OCI-LY3 (cell line): ENCODE measurements around the gene KATNB1.

Source experiments
- H2AFZ ChIP-seq: fragments of 200-600, 300-600 bp; shearing (Covaris generic); 2 replicates; pipeline ENCODE4 v1.6.0; 2014; ENCODE audit warnings: antibody characterized with exemption, low read depth, low read length
- H3K27ac ChIP-seq: fragments of 200-600, 300-600 bp; sonication (generic); 2 replicates; pipeline ENCODE4 v1.5.1; 2014; ENCODE audit warnings: mild to moderate bottlenecking, low read length, moderate library complexity, mixed read lengths
- H3K27me3 ChIP-seq: fragments of 200-600, 300-600 bp; sonication (generic); 2 replicates; pipeline ENCODE4 v1.6.1; 2014; ENCODE audit warnings: low read depth, low read length, mixed read lengths
- H3K36me3 ChIP-seq: fragments of 200-600, 300-600 bp; sonication (generic); replicated peaks from 2 replicates; pipeline ENCODE3; 2014; ENCODE audit warnings: low read depth, low read length, mixed read lengths
- H3K4me1 ChIP-seq: fragments of 300-600, 200-600 bp; sonication (generic); 2 replicates; pipeline ENCODE4 v1.6.1; 2014; ENCODE audit warnings: low read length, mixed read lengths
- H3K4me2 ChIP-seq: fragments of 200-600, 300-600 bp; sonication (generic); 2 replicates; pipeline ENCODE4 v1.6.1; 2014; ENCODE audit warnings: low read length, mixed read lengths
- H3K4me3 ChIP-seq: fragments of 300-600, 200-600 bp; sonication (generic); 2 replicates; pipeline ENCODE4 v1.5.1; 2014; ENCODE audit warnings: antibody characterized with exemption, mild to moderate bottlenecking, low read length, moderate library complexity
- H3K79me2 ChIP-seq: fragments of 300-600, 200-600 bp; shearing (Covaris generic); 2 replicates; pipeline ENCODE4 v1.6.1; 2014; ENCODE audit warnings: mild to moderate bottlenecking, low read length, mixed read lengths
- H3K9ac ChIP-seq: fragments of 300-600, 200-600 bp; shearing (Covaris generic); 2 replicates; pipeline ENCODE4 v1.6.0; 2014; ENCODE audit warnings: mild to moderate bottlenecking, low read length, moderate library complexity
- H3K9me3 ChIP-seq: fragments of 200-600, 300-600 bp; shearing (Covaris generic); 2 replicates; pipeline ENCODE4 v1.6.1; 2014; ENCODE audit warnings: low read length, mixed read lengths; ENCODE audit not compliant: insufficient read depth
- H4K20me1 ChIP-seq: fragments of 200-600, 300-600 bp; sonication (generic); 2 replicates; pipeline ENCODE4 v1.6.1; 2016; ENCODE audit warnings: low read length, mixed read lengths; ENCODE audit not compliant: insufficient read depth
- EZH2phosphoT487 ChIP-seq: fragments of 200-600 bp; shearing (Covaris generic); IDR thresholded peaks from 2 replicates; pipeline ENCODE4 v1.6.1; 2018; ENCODE audit warnings: antibody characterized with exemption, mixed run types, low read depth
- TF ChIP-seq, protein P1 (sequence below): fragments of 200-600, 300-600 bp; sonication (generic); IDR thresholded peaks from 2 replicates; pipeline ENCODE4 v1.5.1; 2014; ENCODE audit warnings: antibody characterized with exemption, low read length, low read depth

Gene KATNB1

GRCh38 chr16:57786632-57787518 is 51.3 kb downstream of the KATNB1 start:
- H3K27me3 ChIP-seq, result peaks cover 16% of the 10 kb centered on the region
- H3K9me3 ChIP-seq, result no peaks in the 10 kb centered on the region
- H3K4me3 ChIP-seq, result no peak overlapping the region
- no peak overlapping the region for H2AFZ ChIP-seq
- no peak overlapping the region for H3K27ac ChIP-seq
- H3K79me2 ChIP-seq, result no peaks in the 10 kb centered on the region
- no peaks in the 10 kb centered on the region for H3K4me1 ChIP-seq
- TF ChIP-seq, protein P1, sequence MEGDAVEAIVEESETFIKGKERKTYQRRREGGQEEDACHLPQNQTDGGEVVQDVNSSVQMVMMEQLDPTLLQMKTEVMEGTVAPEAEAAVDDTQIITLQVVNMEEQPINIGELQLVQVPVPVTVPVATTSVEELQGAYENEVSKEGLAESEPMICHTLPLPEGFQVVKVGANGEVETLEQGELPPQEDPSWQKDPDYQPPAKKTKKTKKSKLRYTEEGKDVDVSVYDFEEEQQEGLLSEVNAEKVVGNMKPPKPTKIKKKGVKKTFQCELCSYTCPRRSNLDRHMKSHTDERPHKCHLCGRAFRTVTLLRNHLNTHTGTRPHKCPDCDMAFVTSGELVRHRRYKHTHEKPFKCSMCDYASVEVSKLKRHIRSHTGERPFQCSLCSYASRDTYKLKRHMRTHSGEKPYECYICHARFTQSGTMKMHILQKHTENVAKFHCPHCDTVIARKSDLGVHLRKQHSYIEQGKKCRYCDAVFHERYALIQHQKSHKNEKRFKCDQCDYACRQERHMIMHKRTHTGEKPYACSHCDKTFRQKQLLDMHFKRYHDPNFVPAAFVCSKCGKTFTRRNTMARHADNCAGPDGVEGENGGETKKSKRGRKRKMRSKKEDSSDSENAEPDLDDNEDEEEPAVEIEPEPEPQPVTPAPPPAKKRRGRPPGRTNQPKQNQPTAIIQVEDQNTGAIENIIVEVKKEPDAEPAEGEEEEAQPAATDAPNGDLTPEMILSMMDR, result no peak
- TF ChIP-seq EZH2phosphoT487, result no peak
- H4K20me1 ChIP-seq, result no peaks in the 10 kb centered on the region
- no peaks in the 10 kb centered on the region for H3K36me3 ChIP-seq
- no peak overlapping the region for H3K4me2 ChIP-seq
- H3K9ac ChIP-seq, result no peak overlapping the region

DNA sequence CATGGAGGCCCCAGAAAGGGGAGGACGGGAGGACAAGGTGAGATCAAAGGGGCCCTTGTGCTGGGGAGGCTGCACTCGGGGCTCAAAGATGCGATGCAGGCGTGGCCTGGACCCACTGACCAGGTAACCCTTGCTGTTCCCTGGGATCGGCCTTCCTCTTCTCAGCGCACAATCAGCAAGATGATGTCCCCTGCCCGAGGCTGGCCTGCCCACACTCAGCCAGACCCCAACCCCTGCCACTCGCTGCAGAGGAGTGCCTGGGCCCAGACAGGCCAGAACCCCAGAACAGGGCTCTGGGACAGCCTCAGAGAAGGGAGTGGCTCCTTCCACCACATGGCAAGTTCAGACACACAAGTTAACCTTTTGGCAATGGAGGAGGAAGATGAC is 51.9 kb downstream of the KATNB1 start:
- H3K9ac ChIP-seq, result no peak overlapping the region
- no peak overlapping the region for H3K4me2 ChIP-seq
- H3K9me3 ChIP-seq, result no peaks in the 10 kb centered on the region
- no peaks in the 10 kb centered on the region for H3K36me3 ChIP-seq
- TF ChIP-seq EZH2phosphoT487, result no peak
- TF ChIP-seq, protein P1, result no peak
- H3K27ac ChIP-seq, result no peak overlapping the region
- H2AFZ ChIP-seq, result no peak overlapping the region
- H3K27me3 ChIP-seq, result peaks cover 22% of the 10 kb centered on the region
- H3K4me1 ChIP-seq, result no peaks in the 10 kb centered on the region
- no peaks in the 10 kb centered on the region for H3K79me2 ChIP-seq
- H3K4me3 ChIP-seq, result no peak overlapping the region
- H4K20me1 ChIP-seq, result no peaks in the 10 kb centered on the region

- Histone ChIP-seq H3K27me3 (peaks cover 22% of the 10 kb centered on the region), H3K9me3 (no peaks in the 10 kb centered on the region), H4K20me1 (no peaks in the 10 kb centered on the region), H3K79me2 (no peaks in the 10 kb centered on the region), H3K27ac (no peak overlapping the region), H3K9ac (no peak overlapping the region), H2AFZ (no peak overlapping the region), H3K4me2 (no peak overlapping the region), H3K4me1 (no peaks in the 10 kb centered on the region), H3K4me3 (no peak overlapping the region), H3K36me3 (no peaks in the 10 kb centered on the region)
- no peak for TF ChIP-seq EZH2phosphoT487
- TF ChIP-seq, protein P1, result no peak
Observed at GRCh38 chr16:57788252-57788841, 52.8 kb downstream of the KATNB1 start.

DNA sequence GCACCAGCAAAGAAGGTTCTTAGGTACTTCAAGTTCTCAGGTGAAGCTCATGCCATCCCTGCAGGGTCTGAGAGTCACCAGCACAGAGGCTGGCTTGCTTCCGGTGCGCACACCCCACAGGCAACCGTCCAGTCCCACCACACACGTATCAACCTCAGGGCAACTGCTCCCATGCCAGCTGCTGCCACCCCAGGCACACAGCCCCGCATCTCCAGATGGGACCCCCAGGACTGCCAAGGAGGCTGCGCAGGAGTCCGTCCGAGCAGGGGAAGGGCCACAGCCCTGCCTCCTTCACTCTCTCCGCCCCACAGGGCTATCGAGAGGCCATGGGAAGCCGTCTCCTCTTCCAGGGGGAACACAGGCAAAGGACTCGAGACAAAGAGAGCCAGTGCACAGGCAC is 53.4 kb downstream of the KATNB1 start:
- TF ChIP-seq, protein P1, result no peak
- no peak for TF ChIP-seq EZH2phosphoT487
- no peaks in the 10 kb centered on the region for H3K9me3 ChIP-seq
- peaks cover 22% of the 10 kb centered on the region for H3K27me3 ChIP-seq
- no peak overlapping the region for H3K4me2 ChIP-seq
- no peaks in the 10 kb centered on the region for H4K20me1 ChIP-seq
- no peak overlapping the region for H3K4me3 ChIP-seq
- no peak overlapping the region for H2AFZ ChIP-seq
- H3K79me2 ChIP-seq, result no peaks in the 10 kb centered on the region
- no peak overlapping the region for H3K27ac ChIP-seq
- no peaks in the 10 kb centered on the region for H3K4me1 ChIP-seq
- no peak overlapping the region for H3K9ac ChIP-seq
- H3K36me3 ChIP-seq, result no peaks in the 10 kb centered on the region
